ENCODE data around the gene TNIP2.
"Not testable (repeated sequence)": the region's sequence is repeated elsewhere in the genome, so short reads cannot be mapped to it uniquely, and the experiment has no call there.

The TNIP2 gene

GRCh38 chr4:2767046-2767704, 11.0 kb upstream of the TNIP2 start:
- DNase-seq (ENCODE audit: low read depth, low spot score), result no peak
- H3K9me3 ChIP-seq (ENCODE audit: low read depth, low read length), result no peaks in the 10 kb centered on the region
- H3K4me3 ChIP-seq, result no peak overlapping the region
- H3K9ac ChIP-seq (ENCODE audit: insufficient read length), result no peak overlapping the region
- H3K27ac ChIP-seq, result no peak overlapping the region
- no peaks in the 10 kb centered on the region for H3K36me3 ChIP-seq (ENCODE audit: insufficient read depth, low read length)
- TF ChIP-seq POLR2AphosphoS5 (IDR thresholded peaks at IDR 0.05; ENCODE audit: borderline replicate concordance, low read depth, low read length) (no peak), EZH2 (IDR thresholded peaks at IDR 0.05) (no peak), FOXP2 (optimal IDR thresholded peaks at IDR 0.05; ENCODE audit: control extremely low read depth, extremely low read length, insufficient read depth) (no peak)

- H3K9me3 ChIP-seq (ENCODE audit: low read depth, low read length), result no peaks in the 10 kb centered on the region
- no peaks in the 10 kb centered on the region for H3K36me3 ChIP-seq (ENCODE audit: insufficient read depth, low read length)
- H3K9ac ChIP-seq (ENCODE audit: insufficient read length), result no peak overlapping the region
- no peak overlapping the region for H3K27ac ChIP-seq
- no peak overlapping the region for H3K4me3 ChIP-seq
- TF ChIP-seq POLR2AphosphoS5 (IDR thresholded peaks at IDR 0.05; ENCODE audit: borderline replicate concordance, low read depth, low read length), result no peak
- DNase-seq (ENCODE audit: low read depth, low spot score), result no peak
These were observed 9.8 kb upstream of the TNIP2 start for GRCh38 chr4:2765832-2766526.

GRCh38 chr4:2763511-2763967, 7.4 kb upstream of the TNIP2 start:
- H3K9me3 ChIP-seq (ENCODE audit: low read depth, low read length), result no peaks in the 10 kb centered on the region
- H3K36me3 ChIP-seq (ENCODE audit: insufficient read depth, low read length), result no peaks in the 10 kb centered on the region
- TF ChIP-seq EZH2 (IDR thresholded peaks at IDR 0.05), result no peak
- TF ChIP-seq FOXP2 (optimal IDR thresholded peaks at IDR 0.05; ENCODE audit: control extremely low read depth, extremely low read length, insufficient read depth), result no peak
- TF ChIP-seq POLR2AphosphoS5 (IDR thresholded peaks at IDR 0.05; ENCODE audit: borderline replicate concordance, low read depth, low read length), result no peak
- no peak for DNase-seq (ENCODE audit: low read depth, low spot score)
- H3K9ac ChIP-seq (ENCODE audit: insufficient read length), result no peak overlapping the region
- H3K27ac ChIP-seq, result no peak overlapping the region
- H3K4me3 ChIP-seq, result no peak overlapping the region

DNA sequence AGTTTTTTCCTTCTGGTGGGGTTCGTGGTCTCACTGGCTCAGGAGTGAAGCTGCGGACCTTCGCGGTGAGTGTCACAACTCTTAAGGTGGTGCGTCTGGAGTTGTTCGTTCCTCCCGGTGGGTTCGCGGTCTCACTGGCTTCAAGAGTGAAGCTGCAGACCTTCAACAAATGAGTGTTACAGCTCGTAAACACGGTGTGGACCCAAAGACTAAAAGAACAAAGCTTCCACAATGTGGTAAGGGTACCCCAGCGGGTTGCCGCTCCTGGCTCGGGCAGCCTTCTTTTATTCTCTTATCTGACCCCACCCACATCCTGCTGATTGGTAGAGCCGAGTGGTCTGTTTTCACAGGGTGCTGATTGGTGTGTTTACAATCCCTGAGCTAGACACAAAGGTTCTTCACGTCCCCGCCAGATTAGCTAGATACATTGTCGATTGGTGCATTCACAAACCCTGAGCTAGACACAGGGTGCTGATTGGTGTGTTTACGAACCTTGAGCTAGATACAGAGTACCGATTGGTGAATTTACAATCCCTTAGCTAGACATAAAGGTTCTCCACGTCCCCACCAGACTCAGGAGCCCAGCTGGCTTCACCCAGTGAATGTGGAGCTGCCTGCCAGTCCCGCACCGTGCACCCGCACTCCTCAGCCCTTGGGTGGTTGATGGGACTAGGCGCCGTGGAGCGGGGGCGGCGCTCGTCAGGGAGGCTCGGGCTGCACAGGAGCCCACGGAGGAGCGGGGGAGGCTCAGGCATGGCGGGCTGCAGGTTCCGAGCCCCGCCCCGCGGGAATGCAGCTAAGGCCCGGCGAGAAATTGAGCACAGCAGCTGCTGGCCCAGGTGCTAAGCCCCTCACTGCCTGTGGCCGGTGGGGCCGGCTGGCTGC, 6.6 kb upstream of the TNIP2 start:
- not testable (repeated sequence) for H3K27ac ChIP-seq; H3K9ac ChIP-seq (ENCODE audit: insufficient read length); DNase-seq (ENCODE audit: low read depth, low spot score); H3K9me3 ChIP-seq (ENCODE audit: low read depth, low read length); H3K4me3 ChIP-seq; H3K36me3 ChIP-seq (ENCODE audit: insufficient read depth, low read length)

DNA sequence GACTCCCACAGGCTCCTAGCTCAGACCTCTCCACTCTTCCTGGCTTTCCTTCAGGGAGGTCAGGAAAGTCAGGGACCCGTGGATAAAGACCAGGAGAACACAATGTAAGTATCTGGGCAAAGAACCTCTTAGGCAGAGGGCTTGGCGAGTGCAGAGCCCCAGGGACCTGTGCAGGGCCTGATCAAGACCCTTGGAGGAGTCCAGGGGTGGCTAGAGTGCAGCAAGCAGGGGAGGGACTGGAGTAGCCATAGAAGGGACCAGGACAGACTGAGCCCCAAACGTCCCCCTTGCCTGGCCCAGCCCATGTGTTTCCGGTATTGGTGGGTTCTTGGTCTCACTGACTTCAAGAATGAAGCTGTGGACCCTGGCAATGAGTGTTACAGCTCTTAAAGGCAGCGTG, 5.9 kb upstream of the TNIP2 start:
- no peaks in the 10 kb centered on the region for H3K36me3 ChIP-seq (ENCODE audit: insufficient read depth, low read length)
- no peak overlapping the region for H3K27ac ChIP-seq

DNA sequence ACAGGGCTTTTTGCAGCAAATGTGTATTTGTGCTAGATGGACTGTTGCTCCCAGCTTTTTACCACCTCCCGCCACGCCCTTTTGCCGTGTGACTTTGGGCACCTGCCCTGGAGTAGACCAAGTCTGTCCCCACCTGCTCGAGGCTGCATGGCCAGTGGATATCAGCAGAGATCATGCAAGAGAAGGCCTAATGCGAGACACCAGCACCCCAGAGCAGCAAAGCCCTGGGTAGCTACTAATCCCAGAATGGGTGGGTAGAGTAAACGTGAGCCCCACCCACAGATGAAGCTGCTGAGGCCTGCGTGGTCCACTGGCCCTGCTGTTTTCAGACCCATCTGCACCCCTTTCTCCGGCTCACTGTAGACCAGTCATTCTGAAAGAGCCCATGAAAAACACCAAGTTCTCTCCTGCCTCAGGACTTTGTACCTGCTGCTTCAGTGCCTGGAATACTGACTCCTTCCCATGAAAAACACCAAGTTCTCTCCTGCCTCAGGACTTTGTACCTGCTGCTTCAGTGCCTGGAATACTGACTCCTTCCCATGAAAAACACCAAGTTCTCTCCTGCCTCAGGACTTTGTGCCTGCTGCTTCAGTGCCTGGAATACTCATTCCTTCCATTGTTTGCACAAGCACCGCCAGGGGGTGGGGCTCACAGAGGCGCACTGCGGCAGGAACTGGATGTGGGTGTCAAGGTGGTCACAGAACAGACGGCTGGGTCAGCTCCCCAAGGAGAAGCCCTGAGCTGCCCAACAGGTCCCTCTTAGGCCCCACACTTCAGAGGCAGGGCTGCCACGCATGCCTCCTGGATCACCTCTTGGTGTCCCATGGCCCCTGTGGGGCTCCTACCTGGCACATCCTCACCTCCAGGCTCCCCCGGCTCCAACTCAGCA, 5.1 kb upstream of the TNIP2 start:
- H3K4me3 ChIP-seq, result no peak overlapping the region
- no peak overlapping the region for H3K27ac ChIP-seq
- H3K9me3 ChIP-seq (ENCODE audit: low read depth, low read length), result no peaks in the 10 kb centered on the region
- H3K9ac ChIP-seq (ENCODE audit: insufficient read length), result no peak overlapping the region
- H3K36me3 ChIP-seq (ENCODE audit: insufficient read depth, low read length), result no peaks in the 10 kb centered on the region
- TF ChIP-seq FOXP2 (optimal IDR thresholded peaks at IDR 0.05; ENCODE audit: control extremely low read depth, extremely low read length, insufficient read depth), result no peak
- no peak for TF ChIP-seq EZH2 (IDR thresholded peaks at IDR 0.05)
- TF ChIP-seq POLR2AphosphoS5 (IDR thresholded peaks at IDR 0.05; ENCODE audit: borderline replicate concordance, low read depth, low read length), result no peak
- DNase-seq (ENCODE audit: low read depth, low spot score), result no peak

More for the DNA sequence above, 5.9 kb upstream of the TNIP2 start:
- no peak overlapping the region for H3K4me3 ChIP-seq
- no peak for TF ChIP-seq EZH2 (IDR thresholded peaks at IDR 0.05)
- TF ChIP-seq POLR2AphosphoS5 (IDR thresholded peaks at IDR 0.05; ENCODE audit: borderline replicate concordance, low read depth, low read length), result no peak
- no peak for TF ChIP-seq FOXP2 (optimal IDR thresholded peaks at IDR 0.05; ENCODE audit: control extremely low read depth, extremely low read length, insufficient read depth)
- DNase-seq (ENCODE audit: low read depth, low spot score), result no peak
- no peak overlapping the region for H3K9ac ChIP-seq (ENCODE audit: insufficient read length)
- H3K9me3 ChIP-seq (ENCODE audit: low read depth, low read length), result no peaks in the 10 kb centered on the region

GRCh38 chr4:2757426-2757825, 1.3 kb upstream of the TNIP2 start:
- no peaks in the 10 kb centered on the region for H3K9me3 ChIP-seq (ENCODE audit: low read depth, low read length)
- TF ChIP-seq EZH2 (IDR thresholded peaks at IDR 0.05) (no peak), POLR2AphosphoS5 (IDR thresholded peaks at IDR 0.05; ENCODE audit: borderline replicate concordance, low read depth, low read length) (no peak), FOXP2 (optimal IDR thresholded peaks at IDR 0.05; ENCODE audit: control extremely low read depth, extremely low read length, insufficient read depth) (no peak)

More at GRCh38 chr4:2757426-2757825, 1.3 kb upstream of the TNIP2 start:
- Histone ChIP-seq H3K9ac (ENCODE audit: insufficient read length) (no peak overlapping the region), H3K27ac (no peak overlapping the region), H3K4me3 (no peak overlapping the region), H3K36me3 (ENCODE audit: insufficient read depth, low read length) (no peaks in the 10 kb centered on the region)
- no peak for DNase-seq (ENCODE audit: low read depth, low spot score)
